Measurements from ENCODE around the gene TLR4. TPM values are rescaled to one million over a fixed set of nuclear protein-coding genes. Genes with fewer than 3 reads are reported as not detected.

The TLR4 gene
- total and polyA plus RNA-seq, 12 donors, result 5.5 to 65.2 (median 35.7) TPM

DNA sequence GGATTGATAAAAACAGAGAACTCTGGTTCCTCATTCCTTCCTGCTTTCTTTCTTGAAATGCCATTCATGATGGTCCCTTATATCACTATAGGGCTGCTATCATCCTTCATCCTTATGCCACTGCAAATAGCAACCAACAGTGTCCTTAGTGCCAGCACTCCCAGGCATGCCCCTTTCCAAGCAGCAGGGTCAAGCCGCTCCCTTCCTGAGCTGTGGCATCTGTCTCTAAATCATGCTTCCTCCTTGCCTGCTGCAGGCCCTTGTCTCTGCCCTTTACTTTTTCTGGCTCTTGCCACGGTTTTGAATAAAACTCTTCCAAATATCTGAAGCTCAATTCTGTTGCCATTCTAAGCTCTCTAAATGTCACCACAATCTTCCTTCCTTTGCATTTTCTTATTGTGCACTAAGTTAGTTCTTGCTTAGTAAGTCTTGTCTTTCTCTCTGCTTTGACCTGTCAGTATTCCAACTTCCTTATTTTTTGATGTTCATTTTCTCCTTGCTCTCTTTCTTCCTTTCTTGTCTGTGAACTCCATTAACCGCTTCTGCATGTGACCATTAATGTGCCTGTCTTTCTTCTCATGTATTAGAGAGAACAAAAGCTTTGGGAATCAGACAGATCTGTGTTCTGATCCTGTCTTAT, 19.9 kb downstream of the TLR4 start:
- intact Hi-C loops (cut with DNase I), result no loop called here
- Histone ChIP-seq H3K9me3 (replicated peaks in 1 of 3) (no peaks in the 10 kb centered on the region), H3K36me3 (replicated peaks in 1 of 2) (no peaks in the 10 kb centered on the region), H3K27me3 (no peaks in the 10 kb centered on the region), H3K27ac (peak overlapping the region in 4 of 5 donors; percentile 14 to 79 (median 62)), H3K4me1 (replicated peaks in 1 of 2) (peaks cover 0 to 70% of the 10 kb centered on the region in 2 donors), H3K4me3 (no peak overlapping the region)
- DNase-seq, result peak in 2 of 7 donors; percentile 15 to 29
- TF ChIP-seq POLR2A (IDR thresholded peaks at IDR 0.05), result no peak
- TF ChIP-seq, protein P1, sequence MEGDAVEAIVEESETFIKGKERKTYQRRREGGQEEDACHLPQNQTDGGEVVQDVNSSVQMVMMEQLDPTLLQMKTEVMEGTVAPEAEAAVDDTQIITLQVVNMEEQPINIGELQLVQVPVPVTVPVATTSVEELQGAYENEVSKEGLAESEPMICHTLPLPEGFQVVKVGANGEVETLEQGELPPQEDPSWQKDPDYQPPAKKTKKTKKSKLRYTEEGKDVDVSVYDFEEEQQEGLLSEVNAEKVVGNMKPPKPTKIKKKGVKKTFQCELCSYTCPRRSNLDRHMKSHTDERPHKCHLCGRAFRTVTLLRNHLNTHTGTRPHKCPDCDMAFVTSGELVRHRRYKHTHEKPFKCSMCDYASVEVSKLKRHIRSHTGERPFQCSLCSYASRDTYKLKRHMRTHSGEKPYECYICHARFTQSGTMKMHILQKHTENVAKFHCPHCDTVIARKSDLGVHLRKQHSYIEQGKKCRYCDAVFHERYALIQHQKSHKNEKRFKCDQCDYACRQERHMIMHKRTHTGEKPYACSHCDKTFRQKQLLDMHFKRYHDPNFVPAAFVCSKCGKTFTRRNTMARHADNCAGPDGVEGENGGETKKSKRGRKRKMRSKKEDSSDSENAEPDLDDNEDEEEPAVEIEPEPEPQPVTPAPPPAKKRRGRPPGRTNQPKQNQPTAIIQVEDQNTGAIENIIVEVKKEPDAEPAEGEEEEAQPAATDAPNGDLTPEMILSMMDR (IDR thresholded peaks at IDR 0.05), result no peak
- 49 to 52% (median 51%) methylated on average over 3 of the region's 3 CpGs for WGBS, 4 donors

DNA sequence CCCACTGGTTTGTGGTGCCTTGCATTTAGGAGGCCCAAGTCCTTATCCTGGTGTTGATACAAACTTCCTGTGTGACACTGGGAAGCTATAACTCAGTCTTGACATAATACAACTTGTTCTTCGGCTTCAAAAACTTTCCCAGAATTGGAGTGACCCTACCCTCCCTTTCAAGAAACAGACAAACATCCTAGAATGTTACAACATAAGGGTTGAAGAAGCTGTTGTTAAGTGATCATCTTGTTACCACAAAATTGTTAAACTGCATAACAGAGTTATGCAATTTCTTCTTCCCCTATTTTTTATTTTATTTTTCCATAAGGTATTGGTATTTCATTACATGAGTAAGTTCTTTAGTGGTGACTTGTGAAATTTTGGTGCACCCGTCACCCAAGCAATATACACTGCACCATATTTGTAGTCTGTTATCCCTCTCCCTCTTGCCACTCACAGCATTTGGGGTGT, 21.3 kb downstream of the TLR4 start:
- peaks cover 0 to 57% of the 10 kb centered on the region in 2 donors for H3K4me1 ChIP-seq (replicated peaks in 1 of 2)
- no peaks in the 10 kb centered on the region for H3K9me3 ChIP-seq (replicated peaks in 1 of 3)
- no peaks in the 10 kb centered on the region for H3K27me3 ChIP-seq
- peak overlapping the region in 4 of 5 donors; percentile 8 to 79 (median 67) for H3K27ac ChIP-seq
- H3K36me3 ChIP-seq (replicated peaks in 1 of 2), result no peaks in the 10 kb centered on the region
- TF ChIP-seq, protein P1 (IDR thresholded peaks at IDR 0.05), result no peak
- TF ChIP-seq POLR2A (IDR thresholded peaks at IDR 0.05), result no peak
- DNase-seq, result peak in 3 of 7 donors; percentile 21 to 58 (median 28)
- intact Hi-C loops (cut with DNase I), result no loop called here
- WGBS, 4 donors, result 27 to 39% (median 32%) methylated on average over 2 of the region's 2 CpGs
- no peak overlapping the region for H3K4me3 ChIP-seq

DNA sequence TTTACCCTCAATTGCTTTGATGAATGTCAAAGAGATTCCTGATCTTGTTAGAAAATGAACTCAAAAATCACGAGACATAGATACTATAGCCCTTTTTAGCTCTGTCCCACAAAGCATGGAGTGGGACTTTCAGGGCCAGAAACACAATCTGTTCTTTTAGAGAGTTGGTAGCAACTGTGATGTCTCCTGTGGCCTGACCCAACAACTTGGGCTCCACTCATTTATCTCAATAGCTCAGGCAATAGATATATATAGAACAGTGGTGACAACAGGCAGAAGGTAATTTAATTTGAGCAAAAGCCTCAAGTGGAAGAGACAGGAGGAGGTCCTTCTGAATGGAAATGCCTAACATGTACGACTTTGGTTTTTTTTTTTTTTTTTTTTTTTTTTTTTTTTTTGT, 25.2 kb downstream of the TLR4 start:
- H3K27me3 ChIP-seq, result no peaks in the 10 kb centered on the region
- WGBS, 4 donors, result 58 to 79% (median 70%) methylated on average over 2 of the region's 2 CpGs
- intact Hi-C loops (cut with DNase I), result no loop called here
- no peak for DNase-seq
- peaks cover 2 to 19% of the 10 kb centered on the region in 2 donors for H3K4me1 ChIP-seq (replicated peaks in 1 of 2)
- no peaks in the 10 kb centered on the region for H3K9me3 ChIP-seq (replicated peaks in 1 of 3)
- H3K4me3 ChIP-seq, result no peak overlapping the region
- no peaks in the 10 kb centered on the region for H3K36me3 ChIP-seq (replicated peaks in 1 of 2)
- TF ChIP-seq, protein P1 (IDR thresholded peaks at IDR 0.05), result no peak
- TF ChIP-seq POLR2A (IDR thresholded peaks at IDR 0.05), result no peak
- H3K27ac ChIP-seq, result no peak overlapping the region

DNA sequence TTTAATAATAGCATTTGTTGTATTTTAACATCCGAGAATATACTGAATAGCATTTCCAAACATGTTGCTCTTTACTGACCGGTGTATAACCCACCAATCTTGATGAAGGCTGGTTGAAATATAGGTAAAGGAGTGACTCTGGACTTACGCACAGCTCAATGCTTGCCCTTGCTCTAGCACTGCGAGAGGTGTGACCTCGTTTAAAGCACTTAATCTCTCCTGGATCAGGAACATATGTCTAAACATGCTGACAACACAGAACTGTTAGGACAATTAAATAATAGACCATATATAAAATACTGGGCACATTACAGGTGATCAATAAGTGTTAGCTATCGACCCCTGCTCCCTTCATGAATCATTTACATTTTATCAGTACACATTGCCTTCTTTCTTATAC, 28.3 kb downstream of the TLR4 start:
- Histone ChIP-seq H3K36me3 (replicated peaks in 1 of 2) (no peaks in the 10 kb centered on the region), H3K4me3 (no peak overlapping the region), H3K9me3 (replicated peaks in 1 of 3) (no peaks in the 10 kb centered on the region), H3K27ac (no peak overlapping the region), H3K27me3 (no peaks in the 10 kb centered on the region), H3K4me1 (replicated peaks in 1 of 2) (peaks cover 4 to 6% of the 10 kb centered on the region in 2 donors)
- no peak for DNase-seq
- intact Hi-C loops (cut with DNase I), result no loop called here
- TF ChIP-seq, protein P1 (IDR thresholded peaks at IDR 0.05), result no peak
- TF ChIP-seq POLR2A (IDR thresholded peaks at IDR 0.05), result no peak
- 60 to 68% (median 64%) methylated on average over 6 of the region's 6 CpGs for WGBS, 4 donors
